HL-60 (cell line): ENCODE measurements around the gene NRXN3.

Source experiments
- CTCF ChIP-seq: IDR thresholded peaks from one replicate; pipeline ENCODE4 v1.5.1; 2011; ENCODE audit warnings: low read length, control low read depth, inconsistent platforms; ENCODE audit not compliant: insufficient read depth
- POLR2AphosphoS5 ChIP-seq: IDR thresholded peaks from 2 replicates; pipeline ENCODE4 v1.6.1; 2012; ENCODE audit warnings: low read depth
- REST ChIP-seq: IDR thresholded peaks from 2 replicates; pipeline ENCODE4 v1.6.1; 2012; ENCODE audit warnings: low read depth; ENCODE audit not compliant: insufficient replicate concordance

- TF ChIP-seq CTCF (no peak), POLR2AphosphoS5 (no peak), REST (no peak)
Observed at GRCh38 chr14:78617735-78618134, 447.6 kb downstream of the NRXN3 start.
